ENCODE data around the gene CLCN1. TPM values are rescaled to one million over a fixed set of nuclear protein-coding genes. Genes with fewer than 3 reads are reported as not detected.

CLCN1 gene
- total RNA-seq, 1 experiment from 2014 or later, result not detected

- H3K4me1 ChIP-seq (ENCODE audit: insufficient read depth, low read length, poor library complexity, severe bottlenecking), result peaks cover 22% of the 10 kb centered on the region
- H3K27ac ChIP-seq (ENCODE audit: low read depth, low read length, poor library complexity, severe bottlenecking), result no peak overlapping the region
- no peaks in the 10 kb centered on the region for H3K9me3 ChIP-seq (ENCODE audit: low read depth, low read length, poor library complexity, severe bottlenecking)
- intact Hi-C loops (cut with micrococcal nuclease; ENCODE audit: unreplicated experiment), result no loop called here
- peaks cover 11% of the 10 kb centered on the region for H3K36me3 ChIP-seq (ENCODE audit: insufficient read depth, low read length, poor library complexity, severe bottlenecking)
- H3K4me3 ChIP-seq (ENCODE audit: low read depth, low read length, poor library complexity, severe bottlenecking), result no peak overlapping the region
- no peaks in the 10 kb centered on the region for H3K27me3 ChIP-seq (replicated peaks; ENCODE audit: insufficient read depth, low read depth, low read length, poor library complexity)
- no peak for TF ChIP-seq EZH2 (IDR thresholded peaks at IDR 0.05; ENCODE audit: borderline replicate concordance, low read depth, low read length, poor library complexity, severe bottlenecking)
- POLR2A ChIA-PET (ENCODE audit: low non-redundant PET), result interaction anchor here (0.6 kb wide), 1 partner anchor 27 kb away, joined by 3 read pairs; no protein-coding TSS in a partner anchor
- DNase-seq (ENCODE audit: low spot score), result no peak
- CTCF ChIA-PET, result no interaction called here
- no TSS peak for BruUV-seq (replicated peaks)
These were observed 68.2 kb downstream of the CLCN1 start for GRCh38 chr7:143384148-143384547.

GRCh38 chr7:143384661-143385631 lies 69.0 kb downstream of the CLCN1 start:
- TF ChIP-seq, protein P1, sequence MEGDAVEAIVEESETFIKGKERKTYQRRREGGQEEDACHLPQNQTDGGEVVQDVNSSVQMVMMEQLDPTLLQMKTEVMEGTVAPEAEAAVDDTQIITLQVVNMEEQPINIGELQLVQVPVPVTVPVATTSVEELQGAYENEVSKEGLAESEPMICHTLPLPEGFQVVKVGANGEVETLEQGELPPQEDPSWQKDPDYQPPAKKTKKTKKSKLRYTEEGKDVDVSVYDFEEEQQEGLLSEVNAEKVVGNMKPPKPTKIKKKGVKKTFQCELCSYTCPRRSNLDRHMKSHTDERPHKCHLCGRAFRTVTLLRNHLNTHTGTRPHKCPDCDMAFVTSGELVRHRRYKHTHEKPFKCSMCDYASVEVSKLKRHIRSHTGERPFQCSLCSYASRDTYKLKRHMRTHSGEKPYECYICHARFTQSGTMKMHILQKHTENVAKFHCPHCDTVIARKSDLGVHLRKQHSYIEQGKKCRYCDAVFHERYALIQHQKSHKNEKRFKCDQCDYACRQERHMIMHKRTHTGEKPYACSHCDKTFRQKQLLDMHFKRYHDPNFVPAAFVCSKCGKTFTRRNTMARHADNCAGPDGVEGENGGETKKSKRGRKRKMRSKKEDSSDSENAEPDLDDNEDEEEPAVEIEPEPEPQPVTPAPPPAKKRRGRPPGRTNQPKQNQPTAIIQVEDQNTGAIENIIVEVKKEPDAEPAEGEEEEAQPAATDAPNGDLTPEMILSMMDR (conservative IDR thresholded peaks at IDR 0.05; ENCODE audit: low read depth, low read length), result no peak
- no peak for TF ChIP-seq EZH2 (IDR thresholded peaks at IDR 0.05; ENCODE audit: borderline replicate concordance, low read depth, low read length, poor library complexity, severe bottlenecking)
- intact Hi-C loops (cut with micrococcal nuclease; ENCODE audit: unreplicated experiment), result no loop called here
- Histone ChIP-seq H3K9me3 (ENCODE audit: low read depth, low read length, poor library complexity, severe bottlenecking) (no peaks in the 10 kb centered on the region), H3K27ac (ENCODE audit: low read depth, low read length, poor library complexity, severe bottlenecking) (no peak overlapping the region), H3K27me3 (replicated peaks; ENCODE audit: insufficient read depth, low read depth, low read length, poor library complexity) (no peaks in the 10 kb centered on the region), H3K4me1 (ENCODE audit: insufficient read depth, low read length, poor library complexity, severe bottlenecking) (peaks cover 14% of the 10 kb centered on the region), H3K4me3 (ENCODE audit: low read depth, low read length, poor library complexity, severe bottlenecking) (no peak overlapping the region), H3K36me3 (ENCODE audit: insufficient read depth, low read length, poor library complexity, severe bottlenecking) (peaks cover 17% of the 10 kb centered on the region)
- DNase-seq (ENCODE audit: low spot score), result no peak
- POLR2A ChIA-PET (ENCODE audit: low non-redundant PET), result interaction anchor here (0.5 to 0.6 kb wide), 2 partner anchors 8 to 26 kb away, joined by 3 to 11 read pairs; no protein-coding TSS in a partner anchor
- no TSS peak for BruUV-seq (replicated peaks)
- CTCF ChIA-PET, result no interaction called here

- CTCF ChIA-PET, result no interaction called here
These were observed 70.2 kb downstream of the CLCN1 start for GRCh38 chr7:143385891-143386781.

More at GRCh38 chr7:143385891-143386781, 70.2 kb downstream of the CLCN1 start:
- H3K4me1 ChIP-seq (ENCODE audit: insufficient read depth, low read length, poor library complexity, severe bottlenecking), result peaks cover 12% of the 10 kb centered on the region
- intact Hi-C loops (cut with micrococcal nuclease; ENCODE audit: unreplicated experiment), result no loop called here
- no TSS peak for BruUV-seq (replicated peaks)
- H3K9me3 ChIP-seq (ENCODE audit: low read depth, low read length, poor library complexity, severe bottlenecking), result no peaks in the 10 kb centered on the region
- TF ChIP-seq EZH2 (IDR thresholded peaks at IDR 0.05; ENCODE audit: borderline replicate concordance, low read depth, low read length, poor library complexity, severe bottlenecking), result no peak
- TF ChIP-seq, protein P1 (conservative IDR thresholded peaks at IDR 0.05; ENCODE audit: low read depth, low read length), result no peak
- peaks cover 21% of the 10 kb centered on the region for H3K36me3 ChIP-seq (ENCODE audit: insufficient read depth, low read length, poor library complexity, severe bottlenecking)
- POLR2A ChIA-PET (ENCODE audit: low non-redundant PET), result no interaction called here
- H3K4me3 ChIP-seq (ENCODE audit: low read depth, low read length, poor library complexity, severe bottlenecking), result no peak overlapping the region
- no peak for DNase-seq (ENCODE audit: low spot score)
- no peaks in the 10 kb centered on the region for H3K27me3 ChIP-seq (replicated peaks; ENCODE audit: insufficient read depth, low read depth, low read length, poor library complexity)
- no peak overlapping the region for H3K27ac ChIP-seq (ENCODE audit: low read depth, low read length, poor library complexity, severe bottlenecking)

Measured in A673 (cell line).